Caco-2 (cell line): Measurements from ENCODE around the gene AKR1B1. TPM values are rescaled to one million over a fixed set of nuclear protein-coding genes. Genes with fewer than 3 reads are reported as not detected.

Source experiments
- BruUV-seq: library from RNA; stranded (reverse); fragments of 400-500 nt; replicated peaks from 2 replicates; lab custom pipeline; 2021; lab: Mats Ljungman, UMichigan
- CTCF ChIA-PET: fragments of 300-600 bp; sonication (Branson Sonifier 250); formaldehyde crosslinking; loops from one replicate; lab custom pipeline; 2022; ENCODE audit warnings: antibody characterized with exemption; lab: Charles Lee
- POLR2A ChIA-PET: fragments of 300-600 bp; sonication (Branson Sonifier 250); formaldehyde crosslinking; loops from one replicate; lab custom pipeline; 2022; ENCODE audit warnings: antibody characterized with exemption; lab: Charles Lee
- DNase-seq, 2 experiments: peaks; one replicate each; pipeline versions ENCODE4 v3.0.0 to v3.0.0-alpha.2; 2020 to 2022
- H3K27me3 ChIP-seq: replicated peaks from 2 replicates; pipeline ENCODE4 v1.6.0; 2011; ENCODE audit warnings: low read length; ENCODE audit not compliant: control insufficient read depth, insufficient read depth
- H3K36me3 ChIP-seq: 2 replicates; pipeline ENCODE4 v1.5.1; 2011; ENCODE audit warnings: low read length; ENCODE audit not compliant: control insufficient read depth, insufficient read depth
- H3K4me1 ChIP-seq: fragments of 250-450 bp; sonication (Bioruptor Pico); 2 replicates; pipeline ENCODE4 v1.5.1; 2020; ENCODE audit warnings: mild to moderate bottlenecking
- H3K4me3 ChIP-seq: 2 replicates; pipeline ENCODE4 v1.5.1; 2011; ENCODE audit warnings: low read depth, mild to moderate bottlenecking, control low read depth, low read length
- H3K9me3 ChIP-seq: fragments of 250-450 bp; sonication (Bioruptor Pico); 2 replicates; pipeline ENCODE4 v1.5.1; 2020; ENCODE audit warnings: mild to moderate bottlenecking, moderate library complexity
- H3K27ac Mint-ChIP-seq: one replicate; pipeline ENCODE4 v1.8.0; 2022; ENCODE audit warnings: mixed read lengths; ENCODE audit not compliant: unreplicated experiment
- H3K27me3 Mint-ChIP-seq: one replicate; pipeline ENCODE4 v1.8.0; 2022; ENCODE audit warnings: mixed read lengths; ENCODE audit not compliant: insufficient read depth, unreplicated experiment
- H3K36me3 Mint-ChIP-seq: one replicate; pipeline ENCODE4 v1.8.0; 2022; ENCODE audit warnings: mild to moderate bottlenecking, mixed read lengths; ENCODE audit not compliant: insufficient read depth, unreplicated experiment
- H3K4me1 Mint-ChIP-seq: one replicate; pipeline ENCODE4 v1.8.0; 2022; ENCODE audit warnings: low read depth, mixed read lengths; ENCODE audit not compliant: unreplicated experiment
- H3K4me3 Mint-ChIP-seq: one replicate; pipeline ENCODE4 v1.8.0; 2022; ENCODE audit warnings: mild to moderate bottlenecking, moderate library complexity, mixed read lengths; ENCODE audit not compliant: unreplicated experiment
- H3K9me3 Mint-ChIP-seq: one replicate; pipeline ENCODE4 v1.8.0; 2022; ENCODE audit warnings: mixed read lengths; ENCODE audit not compliant: unreplicated experiment
- CTCF ChIP-seq, 2 experiments: fragments of 200-600 bp in 1 of 2; IDR thresholded peaks; 1 replicate in 1 of 2; 2 replicates in 1 of 2; pipeline versions ENCODE4 v1.5.1 to v1.8.0; 2011 to 2022; ENCODE audit warnings: antibody characterized with exemption in 1 of 2, control low read depth in 1 of 2, inconsistent platforms in 1 of 2, low read depth in 1 of 2, low read length in 1 of 2, mild to moderate bottlenecking in 1 of 2, moderate library complexity in 1 of 2; ENCODE audit not compliant: insufficient read depth in 1 of 2, severe bottlenecking in 1 of 2, unreplicated experiment in 1 of 2
- intact Hi-C: fragments of 100-400 bp; cut with micrococcal nuclease; formaldehyde crosslinking; loops from one replicate; pipeline ENCODE4 v1.10.0; 2022; ENCODE audit not compliant: unreplicated experiment
- total RNA-seq: library from RNA; stranded (reverse); gene quantifications from 2 replicates; pipeline ENCODE4 v1.2.3, GENCODE V29; 2022

Gene AKR1B1
- total RNA-seq, 1 experiment from 2014 or later: 58.6 TPM

GRCh38 chr7:134446446-134446845 is 12.5 kb downstream of the AKR1B1 start:
- POLR2A ChIA-PET: no interaction called here
- no peak for TF ChIP-seq CTCF (IDR thresholded peaks at IDR 0.05; ENCODE audit: insufficient read depth in 1 of 2, low read depth in 1 of 2, low read length in 1 of 2, severe bottlenecking in 1 of 2, unreplicated experiment in 1 of 2)
- Mint-ChIP-seq H3K27me3 (no peaks in the 10 kb centered on the region), H3K9me3 (no peaks in the 10 kb centered on the region), H3K4me3 (no peak overlapping the region), H3K36me3 (peaks cover 5% of the 10 kb centered on the region), H3K27ac (no peak overlapping the region), H3K4me1 (no peaks in the 10 kb centered on the region)
- Histone ChIP-seq H3K27me3 (no peaks in the 10 kb centered on the region), H3K36me3 (no peaks in the 10 kb centered on the region), H3K4me1 (no peaks in the 10 kb centered on the region), H3K4me3 (no peak overlapping the region), H3K9me3 (no peaks in the 10 kb centered on the region)
- CTCF ChIA-PET: interaction anchor here (0.5 to 1.4 kb wide), 2 partner anchors 14 to 43 kb away, joined by 4 to 8 read pairs; no protein-coding TSS in a partner anchor
- no peak for DNase-seq
- BruUV-seq: no TSS peak
- intact Hi-C loops: no loop called here

DNA sequence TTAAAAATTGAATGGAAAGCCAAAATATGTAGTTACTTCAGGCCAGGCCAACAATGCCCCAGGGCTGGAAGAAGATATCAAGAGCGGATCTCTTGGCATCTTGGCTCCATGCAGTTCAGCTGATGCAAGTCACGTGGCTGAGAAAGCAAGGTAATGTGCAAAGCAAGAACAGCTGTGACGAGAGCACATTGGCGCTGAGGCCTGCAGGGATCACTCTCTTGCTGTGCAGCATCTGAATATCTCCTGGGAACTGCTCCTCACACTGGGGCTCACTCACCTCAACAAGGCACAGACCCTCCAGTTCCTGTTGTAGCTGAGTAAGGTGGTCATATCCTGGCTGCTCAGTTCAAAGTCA is 14.0 kb downstream of the AKR1B1 start:
- Mint-ChIP-seq H3K36me3 (peaks cover 5% of the 10 kb centered on the region), H3K27me3 (no peaks in the 10 kb centered on the region), H3K27ac (no peak overlapping the region), H3K4me3 (no peak overlapping the region), H3K9me3 (no peaks in the 10 kb centered on the region), H3K4me1 (no peaks in the 10 kb centered on the region)
- no peak for DNase-seq
- ChIA-PET POLR2A (no interaction called here), CTCF (interaction anchor here (0.9 kb wide), 1 partner anchor 12 kb away, joined by 3 read pairs; no protein-coding TSS in a partner anchor)
- no peaks in the 10 kb centered on the region for H3K27me3 ChIP-seq
- no peak for TF ChIP-seq CTCF (IDR thresholded peaks at IDR 0.05; ENCODE audit: insufficient read depth in 1 of 2, low read depth in 1 of 2, low read length in 1 of 2, severe bottlenecking in 1 of 2, unreplicated experiment in 1 of 2)
- no peaks in the 10 kb centered on the region for H3K9me3 ChIP-seq
- H3K36me3 ChIP-seq: no peaks in the 10 kb centered on the region
- intact Hi-C loops: loop anchor here (2.0 kb wide), 1 partner anchor 68 kb away; no protein-coding TSS in a partner anchor
- H3K4me3 ChIP-seq: no peak overlapping the region
- no peaks in the 10 kb centered on the region for H3K4me1 ChIP-seq
- BruUV-seq: no TSS peak

GRCh38 chr7:134444198-134444960 is 14.5 kb downstream of the AKR1B1 start:
- H3K4me3 Mint-ChIP-seq: no peak overlapping the region
- TF ChIP-seq CTCF (IDR thresholded peaks at IDR 0.05; ENCODE audit: insufficient read depth in 1 of 2, low read depth in 1 of 2, low read length in 1 of 2, severe bottlenecking in 1 of 2, unreplicated experiment in 1 of 2): no peak
- Histone ChIP-seq H3K27me3 (no peaks in the 10 kb centered on the region), H3K4me1 (no peaks in the 10 kb centered on the region), H3K4me3 (no peak overlapping the region), H3K9me3 (no peaks in the 10 kb centered on the region), H3K36me3 (no peaks in the 10 kb centered on the region)
- ChIA-PET CTCF (interaction anchor here (0.6 to 0.9 kb wide), 2 partner anchors 12 to 52 kb away, joined by 3 read pairs; no protein-coding TSS in a partner anchor), POLR2A (no interaction called here)
- no peaks in the 10 kb centered on the region for H3K27me3 Mint-ChIP-seq
- DNase-seq: peak in 1 of 2 experiments; percentile 32
- H3K9me3 Mint-ChIP-seq: no peaks in the 10 kb centered on the region
- no TSS peak for BruUV-seq
- H3K36me3 Mint-ChIP-seq: peaks cover 5% of the 10 kb centered on the region
- H3K27ac Mint-ChIP-seq: no peak overlapping the region
- H3K4me1 Mint-ChIP-seq: no peaks in the 10 kb centered on the region
- intact Hi-C loops: loop anchor here (2.0 kb wide), 1 partner anchor 68 kb away; no protein-coding TSS in a partner anchor
